Ureter (tissue), 1 donor: ENCODE data around the gene OR2T27. TPM values are rescaled to one million over a fixed set of nuclear protein-coding genes. Genes with fewer than 3 reads are reported as not detected.
"Not testable (repeated sequence)": the region's sequence is repeated elsewhere in the genome, so short reads cannot be mapped to it uniquely, and the experiment has no call there.

ENCODE experiments used
- DNase-seq: peaks from one replicate; pipeline ENCODE4 v3.0.0-alpha.2; 2020; ENCODE audit warnings: low spot score
- total RNA-seq: library from RNA; stranded (reverse); gene quantifications from one replicate; pipeline ENCODE4 v1.2.4, GENCODE V29; 2023
- donor health status: DM: yes; HTN: yes; CAD: no.

Gene OR2T27
- total RNA-seq, 1 donor from 2014 or later, result not detected

GRCh38 chr1:248640906-248641305 lies 14.4 kb downstream of the OR2T27 start:
- DNase-seq, result not testable (repeated sequence)

- not testable (repeated sequence) for DNase-seq
Measured at GRCh38 chr1:248639652-248640051, 15.7 kb downstream of the OR2T27 start.

- DNase-seq, result not testable (repeated sequence)
Measured at GRCh38 chr1:248636612-248637011, 18.7 kb downstream of the OR2T27 start.

GRCh38 chr1:248634991-248635390 lies 20.3 kb downstream of the OR2T27 start, which contains the start of gene OR2T11:
TSS of gene OR2T11 (minus strand) at chr1:248635091. CDS start at chr1:248627128, 7,963 bp downstream.
- not testable (repeated sequence) for DNase-seq

GRCh38 chr1:248631354-248632008 lies 23.8 kb downstream of the OR2T27 start:
- no peak for DNase-seq

GRCh38 chr1:248630551-248630950 lies 24.8 kb downstream of the OR2T27 start:
- no peak for DNase-seq

- DNase-seq, result no peak
Measured at GRCh38 chr1:248627971-248628844, 27.1 kb downstream of the OR2T27 start.

- no peak for DNase-seq
Measured at GRCh38 chr1:248625971-248626370, 29.4 kb downstream of the OR2T27 start.

- no peak for DNase-seq
Measured at GRCh38 chr1:248625166-248625565, 30.2 kb downstream of the OR2T27 start.

- no peak for DNase-seq
Measured at GRCh38 chr1:248622570-248623001, 32.7 kb downstream of the OR2T27 start.

GRCh38 chr1:248621770-248622169 lies 33.6 kb downstream of the OR2T27 start:
- no peak for DNase-seq

GRCh38 chr1:248618878-248619277 lies 36.5 kb downstream of the OR2T27 start:
- DNase-seq, result peak; percentile 52

- no peak for DNase-seq
Measured at GRCh38 chr1:248618119-248618518, 37.2 kb downstream of the OR2T27 start.

- no peak for DNase-seq
Measured at GRCh38 chr1:248613742-248614141, 41.6 kb downstream of the OR2T27 start.

GRCh38 chr1:248611883-248612414 lies 43.4 kb downstream of the OR2T27 start:
- no peak for DNase-seq

GRCh38 chr1:248610301-248610700 lies 45.0 kb downstream of the OR2T27 start:
- DNase-seq, result no peak

Other genes starting within 250 kb of the OR2T27 start
- not detected for gene OR2T2, start 209.9 kb downstream of the OR2T27 start, total RNA-seq
- gene OR2T3, start 182.2 kb downstream of the OR2T27 start, total RNA-seq, result not detected
- gene OR2T5, start 166.9 kb downstream of the OR2T27 start, total RNA-seq, result not detected
- gene OR2G6, start 147.5 kb downstream of the OR2T27 start, total RNA-seq, result not detected
- not detected for gene OR2T29, start 92.8 kb downstream of the OR2T27 start, total RNA-seq
- not detected for gene OR2T34, start 80.8 kb downstream of the OR2T27 start, total RNA-seq
- not detected for gene OR2T10, start 57.8 kb downstream of the OR2T27 start, total RNA-seq
- not detected for gene OR2T11, start 20.4 kb downstream of the OR2T27 start, total RNA-seq
- gene OR2T35, start 10.2 kb downstream of the OR2T27 start, total RNA-seq, result not detected
- gene OR14I1, start 47.2 kb upstream of the OR2T27 start, total RNA-seq, result not detected
- gene LYPD8, start 100.2 kb upstream of the OR2T27 start, total RNA-seq, result not detected
- 21.7 TPM for gene SH3BP5L, start 170.4 kb upstream of the OR2T27 start, total RNA-seq
- 30.1 TPM for gene ZNF672, start 182.7 kb upstream of the OR2T27 start, total RNA-seq
- gene ZNF692, start 203.6 kb upstream of the OR2T27 start, total RNA-seq, result 71.0 TPM